HG03565 (cell line): ENCODE data around the gene CHMP2B.

ENCODE experiments used
- ATAC-seq: cut with Tn5 transposase; IDR thresholded peaks from one replicate; pipeline ENCODE4 v1.9.1; 2021; ENCODE audit warnings: mild to moderate bottlenecking, moderate library complexity; ENCODE audit not compliant: unreplicated experiment

CHMP2B gene

GRCh38 chr3:87227104-87227834 is at the start of gene CHMP2B:
TSS of gene CHMP2B (plus strand) at chr3:87227309. CDS start at chr3:87227523, 214 bp downstream.
- ATAC-seq: peak; percentile 96

GRCh38 chr3:87179642-87180041 is 47.5 kb upstream of the CHMP2B start:
- no peak for ATAC-seq

- no peak for ATAC-seq
Observed at GRCh38 chr3:87181551-87181950, 45.6 kb upstream of the CHMP2B start.

GRCh38 chr3:87182023-87182422 is 45.1 kb upstream of the CHMP2B start:
- ATAC-seq: no peak

GRCh38 chr3:87186608-87187159 is 40.4 kb upstream of the CHMP2B start:
- ATAC-seq: no peak

- ATAC-seq: no peak
Observed at GRCh38 chr3:87191175-87191574, 35.9 kb upstream of the CHMP2B start.

GRCh38 chr3:87191641-87192040 is 35.5 kb upstream of the CHMP2B start:
- no peak for ATAC-seq

GRCh38 chr3:87196879-87197278 is 30.2 kb upstream of the CHMP2B start:
- ATAC-seq: no peak

GRCh38 chr3:87197531-87197930 is 29.6 kb upstream of the CHMP2B start:
- ATAC-seq: no peak

GRCh38 chr3:87198774-87199173 is 28.3 kb upstream of the CHMP2B start:
- ATAC-seq: no peak

GRCh38 chr3:87199628-87200027 is 27.5 kb upstream of the CHMP2B start:
- ATAC-seq: no peak

- no peak for ATAC-seq
Observed at GRCh38 chr3:87200060-87200647, 27.0 kb upstream of the CHMP2B start.

- no peak for ATAC-seq
Observed at GRCh38 chr3:87201727-87202126, 25.4 kb upstream of the CHMP2B start.

- no peak for ATAC-seq
Observed at GRCh38 chr3:87203809-87204208, 23.3 kb upstream of the CHMP2B start.

GRCh38 chr3:87206070-87206469 is 21.0 kb upstream of the CHMP2B start:
- ATAC-seq: no peak

- ATAC-seq: no peak
Observed at GRCh38 chr3:87206635-87207034, 20.5 kb upstream of the CHMP2B start.

- ATAC-seq: no peak
Observed at GRCh38 chr3:87207460-87207859, 19.6 kb upstream of the CHMP2B start.

GRCh38 chr3:87209111-87209510 is 18.0 kb upstream of the CHMP2B start:
- no peak for ATAC-seq

GRCh38 chr3:87218560-87218959 is 8.5 kb upstream of the CHMP2B start:
- no peak for ATAC-seq

GRCh38 chr3:87219611-87220010 is 7.5 kb upstream of the CHMP2B start:
- ATAC-seq: no peak

- ATAC-seq: no peak
Observed at GRCh38 chr3:87225659-87226058, 1.4 kb upstream of the CHMP2B start.

GRCh38 chr3:87227835-87228144 is 681 bp downstream of the CHMP2B start:
- no peak for ATAC-seq

- ATAC-seq: no peak
Observed at GRCh38 chr3:87228316-87228715, 1.2 kb downstream of the CHMP2B start.
